Fibroblast of skin of left biceps (primary cell): ENCODE measurements around the gene RAB7A.
"Not testable (repeated sequence)": the region's sequence is repeated elsewhere in the genome, so short reads cannot be mapped to it uniquely, and the experiment has no call there.

Experiments used
- DNase-seq, 2 experiments: peaks; one replicate each; pipeline ENCODE4 v3.0.0-alpha.2; 2013; ENCODE audit warnings: low read depth in 2 of 2

The RAB7A gene

GRCh38 chr3:128820252-128820839, 94.4 kb downstream of the RAB7A start:
- no peak for DNase-seq

- DNase-seq: no peak
These were observed 97.0 kb downstream of the RAB7A start for GRCh38 chr3:128823008-128823407.

GRCh38 chr3:128823631-128824030, 97.6 kb downstream of the RAB7A start:
- DNase-seq: no peak

GRCh38 chr3:128824132-128824850, 98.3 kb downstream of the RAB7A start:
- no peak for DNase-seq

- no peak for DNase-seq
These were observed 99.2 kb downstream of the RAB7A start for GRCh38 chr3:128825117-128825725.

GRCh38 chr3:128829087-128829486, 103.1 kb downstream of the RAB7A start:
- not testable (repeated sequence) for DNase-seq

- DNase-seq: not testable (repeated sequence)
These were observed 104.1 kb downstream of the RAB7A start for GRCh38 chr3:128829925-128830625.

GRCh38 chr3:128830762-128831161, 104.8 kb downstream of the RAB7A start:
- DNase-seq: not testable (repeated sequence)

- not testable (repeated sequence) for DNase-seq
These were observed 107.0 kb downstream of the RAB7A start for GRCh38 chr3:128832979-128833378.

- no peak for DNase-seq
These were observed 109.1 kb downstream of the RAB7A start for GRCh38 chr3:128835096-128835495.

GRCh38 chr3:128841926-128842920, 116.2 kb downstream of the RAB7A start:
- DNase-seq: no peak

- no peak for DNase-seq
These were observed 118.5 kb downstream of the RAB7A start for GRCh38 chr3:128844502-128844901.

- DNase-seq: no peak
These were observed 119.3 kb downstream of the RAB7A start for GRCh38 chr3:128845119-128845777.

GRCh38 chr3:128845778-128846485, 119.9 kb downstream of the RAB7A start:
- peak; percentile 12 to 17 for DNase-seq

GRCh38 chr3:128846486-128846891, 120.5 kb downstream of the RAB7A start:
- no peak for DNase-seq

GRCh38 chr3:128847666-128848370, 121.8 kb downstream of the RAB7A start:
- no peak for DNase-seq

GRCh38 chr3:128848936-128849335, 123.0 kb downstream of the RAB7A start:
- no peak for DNase-seq

GRCh38 chr3:128849911-128850455, 124.0 kb downstream of the RAB7A start:
- DNase-seq: no peak

- no peak for DNase-seq
These were observed 124.6 kb downstream of the RAB7A start for GRCh38 chr3:128850544-128850943.
